ENCODE data around the gene EFCAB6. TPM values are rescaled to one million over a fixed set of nuclear protein-coding genes. Genes with fewer than 3 reads are reported as not detected.

EFCAB6 gene
- total and polyA plus RNA-seq, 2 of the 13 experiments (the other 11 are each of a cell fraction or from before 2014, with no cell fraction given): not detected

DNA sequence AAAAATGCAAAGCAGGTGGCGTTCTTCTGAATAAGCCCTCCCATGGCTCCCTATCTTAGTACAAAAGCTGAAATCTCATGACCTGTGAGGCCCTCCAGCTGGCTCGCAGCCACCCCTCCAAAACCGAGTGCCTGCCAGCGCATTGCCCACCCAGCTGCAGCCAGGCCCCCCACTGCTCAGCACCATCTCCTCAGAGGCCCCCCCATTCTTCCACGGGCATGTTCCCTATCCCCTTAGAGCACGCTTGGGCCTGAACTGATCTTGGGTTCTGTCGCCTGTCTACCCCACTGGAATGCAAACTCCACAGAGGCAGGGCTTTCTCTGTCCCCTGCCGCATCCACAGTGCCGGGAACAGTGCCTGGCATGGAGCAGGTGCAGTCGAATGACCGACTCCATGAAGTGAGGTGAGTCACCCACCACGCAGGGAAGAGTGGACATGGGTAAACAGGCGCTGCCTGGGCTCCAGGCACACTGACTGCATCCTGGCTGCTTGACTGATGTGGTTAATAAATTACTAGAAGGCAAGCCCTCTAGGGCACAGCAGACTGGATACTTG lies 11.3 kb upstream of the EFCAB6 start (continued):
- TF ChIP-seq HNF1A (IDR thresholded peaks at IDR 0.05; ENCODE audit: low read depth): peak; percentile 81
- TF ChIP-seq HNF1A (CRISPR knock-in tag; IDR thresholded peaks at IDR 0.05; ENCODE audit: borderline replicate concordance): peak; percentile 58; the same call in 1 of the 2 replicates
- 0 out of 2 replicates have a peak, but pooled peaks have one; percentile 49 for TF ChIP-seq JUN (CRISPR knock-in tag; IDR thresholded peaks at IDR 0.05)
- TF ChIP-seq, protein P1, sequence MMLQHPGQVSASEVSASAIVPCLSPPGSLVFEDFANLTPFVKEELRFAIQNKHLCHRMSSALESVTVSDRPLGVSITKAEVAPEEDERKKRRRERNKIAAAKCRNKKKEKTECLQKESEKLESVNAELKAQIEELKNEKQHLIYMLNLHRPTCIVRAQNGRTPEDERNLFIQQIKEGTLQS (CRISPR knock-in tag; IDR thresholded peaks at IDR 0.05): peak; percentile 54; the same call in 1 of the 2 replicates
- TF ChIP-seq, protein P2, sequence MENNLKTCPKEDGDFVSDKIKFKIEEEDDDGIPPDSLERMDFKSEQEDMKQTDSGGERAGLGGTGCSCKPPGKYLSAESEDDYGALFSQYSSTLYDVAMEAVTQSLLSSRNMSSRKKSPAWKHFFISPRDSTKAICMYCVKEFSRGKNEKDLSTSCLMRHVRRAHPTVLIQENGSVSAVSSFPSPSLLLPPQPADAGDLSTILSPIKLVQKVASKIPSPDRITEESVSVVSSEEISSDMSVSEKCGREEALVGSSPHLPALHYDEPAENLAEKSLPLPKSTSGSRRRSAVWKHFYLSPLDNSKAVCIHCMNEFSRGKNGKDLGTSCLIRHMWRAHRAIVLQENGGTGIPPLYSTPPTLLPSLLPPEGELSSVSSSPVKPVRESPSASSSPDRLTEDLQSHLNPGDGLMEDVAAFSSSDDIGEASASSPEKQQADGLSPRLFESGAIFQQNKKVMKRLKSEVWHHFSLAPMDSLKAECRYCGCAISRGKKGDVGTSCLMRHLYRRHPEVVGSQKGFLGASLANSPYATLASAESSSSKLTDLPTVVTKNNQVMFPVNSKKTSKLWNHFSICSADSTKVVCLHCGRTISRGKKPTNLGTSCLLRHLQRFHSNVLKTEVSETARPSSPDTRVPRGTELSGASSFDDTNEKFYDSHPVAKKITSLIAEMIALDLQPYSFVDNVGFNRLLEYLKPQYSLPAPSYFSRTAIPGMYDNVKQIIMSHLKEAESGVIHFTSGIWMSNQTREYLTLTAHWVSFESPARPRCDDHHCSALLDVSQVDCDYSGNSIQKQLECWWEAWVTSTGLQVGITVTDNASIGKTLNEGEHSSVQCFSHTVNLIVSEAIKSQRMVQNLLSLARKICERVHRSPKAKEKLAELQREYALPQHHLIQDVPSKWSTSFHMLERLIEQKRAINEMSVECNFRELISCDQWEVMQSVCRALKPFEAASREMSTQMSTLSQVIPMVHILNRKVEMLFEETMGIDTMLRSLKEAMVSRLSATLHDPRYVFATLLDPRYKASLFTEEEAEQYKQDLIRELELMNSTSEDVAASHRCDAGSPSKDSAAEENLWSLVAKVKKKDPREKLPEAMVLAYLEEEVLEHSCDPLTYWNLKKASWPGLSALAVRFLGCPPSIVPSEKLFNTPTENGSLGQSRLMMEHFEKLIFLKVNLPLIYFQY (CRISPR knock-in tag; IDR thresholded peaks at IDR 0.05; ENCODE audit: borderline replicate concordance): no peak
- peak; percentile 92 for TF ChIP-seq FOXA3 (CRISPR knock-in tag; IDR thresholded peaks at IDR 0.05)
- 0 out of 2 replicates have a peak, but pooled peaks have one; percentile 30 for TF ChIP-seq ZNF451 (CRISPR knock-in tag; IDR thresholded peaks at IDR 0.05)
- peak; percentile 72 for TF ChIP-seq BCL6 (CRISPR knock-in tag; IDR thresholded peaks at IDR 0.05)
- TF ChIP-seq JUND (CRISPR knock-in tag; IDR thresholded peaks at IDR 0.05): peak; percentile 74
- TF ChIP-seq GATAD2A (CRISPR knock-in tag; IDR thresholded peaks at IDR 0.05): peak; percentile 53; the same call in 1 of the 2 replicates
- TF ChIP-seq ELF3 (CRISPR knock-in tag; IDR thresholded peaks at IDR 0.05): 0 out of 2 replicates have a peak, but pooled peaks have one; percentile 30
- TF ChIP-seq, protein P3, sequence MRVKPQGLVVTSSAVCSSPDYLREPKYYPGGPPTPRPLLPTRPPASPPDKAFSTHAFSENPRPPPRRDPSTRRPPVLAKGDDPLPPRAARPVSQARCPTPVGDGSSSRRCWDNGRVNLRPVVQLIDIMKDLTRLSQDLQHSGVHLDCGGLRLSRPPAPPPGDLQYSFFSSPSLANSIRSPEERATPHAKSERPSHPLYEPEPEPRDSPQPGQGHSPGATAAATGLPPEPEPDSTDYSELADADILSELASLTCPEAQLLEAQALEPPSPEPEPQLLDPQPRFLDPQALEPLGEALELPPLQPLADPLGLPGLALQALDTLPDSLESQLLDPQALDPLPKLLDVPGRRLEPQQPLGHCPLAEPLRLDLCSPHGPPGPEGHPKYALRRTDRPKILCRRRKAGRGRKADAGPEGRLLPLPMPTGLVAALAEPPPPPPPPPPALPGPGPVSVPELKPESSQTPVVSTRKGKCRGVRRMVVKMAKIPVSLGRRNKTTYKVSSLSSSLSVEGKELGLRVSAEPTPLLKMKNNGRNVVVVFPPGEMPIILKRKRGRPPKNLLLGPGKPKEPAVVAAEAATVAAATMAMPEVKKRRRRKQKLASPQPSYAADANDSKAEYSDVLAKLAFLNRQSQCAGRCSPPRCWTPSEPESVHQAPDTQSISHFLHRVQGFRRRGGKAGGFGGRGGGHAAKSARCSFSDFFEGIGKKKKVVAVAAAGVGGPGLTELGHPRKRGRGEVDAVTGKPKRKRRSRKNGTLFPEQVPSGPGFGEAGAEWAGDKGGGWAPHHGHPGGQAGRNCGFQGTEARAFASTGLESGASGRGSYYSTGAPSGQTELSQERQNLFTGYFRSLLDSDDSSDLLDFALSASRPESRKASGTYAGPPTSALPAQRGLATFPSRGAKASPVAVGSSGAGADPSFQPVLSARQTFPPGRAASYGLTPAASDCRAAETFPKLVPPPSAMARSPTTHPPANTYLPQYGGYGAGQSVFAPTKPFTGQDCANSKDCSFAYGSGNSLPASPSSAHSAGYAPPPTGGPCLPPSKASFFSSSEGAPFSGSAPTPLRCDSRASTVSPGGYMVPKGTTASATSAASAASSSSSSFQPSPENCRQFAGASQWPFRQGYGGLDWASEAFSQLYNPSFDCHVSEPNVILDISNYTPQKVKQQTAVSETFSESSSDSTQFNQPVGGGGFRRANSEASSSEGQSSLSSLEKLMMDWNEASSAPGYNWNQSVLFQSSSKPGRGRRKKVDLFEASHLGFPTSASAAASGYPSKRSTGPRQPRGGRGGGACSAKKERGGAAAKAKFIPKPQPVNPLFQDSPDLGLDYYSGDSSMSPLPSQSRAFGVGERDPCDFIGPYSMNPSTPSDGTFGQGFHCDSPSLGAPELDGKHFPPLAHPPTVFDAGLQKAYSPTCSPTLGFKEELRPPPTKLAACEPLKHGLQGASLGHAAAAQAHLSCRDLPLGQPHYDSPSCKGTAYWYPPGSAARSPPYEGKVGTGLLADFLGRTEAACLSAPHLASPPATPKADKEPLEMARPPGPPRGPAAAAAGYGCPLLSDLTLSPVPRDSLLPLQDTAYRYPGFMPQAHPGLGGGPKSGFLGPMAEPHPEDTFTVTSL (CRISPR knock-in tag; IDR thresholded peaks at IDR 0.05; ENCODE audit: borderline replicate concordance): no peak
- peak; percentile 98 for TF ChIP-seq FOSL2 (CRISPR knock-in tag; IDR thresholded peaks at IDR 0.05)
- TF ChIP-seq ZNF3 (CRISPR knock-in tag; IDR thresholded peaks at IDR 0.05): peak; percentile 95
- TF ChIP-seq CC2D1A (CRISPR knock-in tag; IDR thresholded peaks at IDR 0.05): no peak
- TF ChIP-seq MXD1 (CRISPR knock-in tag; IDR thresholded peaks at IDR 0.05): 0 out of 2 replicates have a peak, but pooled peaks have one; percentile 43

Measured in HepG2 (cell line).